H54 (cell line): Measurements from ENCODE around the gene MACROD2.

Source experiments
- DNase-seq: peaks from one replicate; pipeline ENCODE4 v3.0.0; 2011; ENCODE audit warnings: low spot score, mixed read lengths; ENCODE audit not compliant: insufficient read length
- FAIRE-seq: peaks from 3 replicates; lab custom pipeline; 2011; peaks lifted over from hg19 to GRCh38; lab: Jason Lieb, UNC
- POLR2A ChIP-seq: IDR thresholded peaks from 2 replicates; pipeline ENCODE4 v1.6.1; 2011; ENCODE audit warnings: low read depth, mild to moderate bottlenecking, low read length

MACROD2 gene

GRCh38 chr20:14785065-14785743 is 789.9 kb downstream of the MACROD2 start:
- FAIRE-seq (no peak), DNase-seq (no peak)

GRCh38 chr20:14790190-14790589 is 794.9 kb downstream of the MACROD2 start:
- no peak for DNase-seq
- FAIRE-seq, result no peak
- TF ChIP-seq POLR2A, result no peak

More at GRCh38 chr20:14785065-14785743, 789.9 kb downstream of the MACROD2 start:
- TF ChIP-seq POLR2A, result no peak

- DNase-seq, result no peak
- no peak for FAIRE-seq
- TF ChIP-seq POLR2A, result no peak
Observed at GRCh38 chr20:14790771-14791620, 795.7 kb downstream of the MACROD2 start.

- FAIRE-seq (no peak), DNase-seq (no peak)
- TF ChIP-seq POLR2A, result no peak
Observed at GRCh38 chr20:14792915-14793314, 797.6 kb downstream of the MACROD2 start.

GRCh38 chr20:14799545-14800216 is 804.4 kb downstream of the MACROD2 start:
- FAIRE-seq (no peak), DNase-seq (no peak)
- TF ChIP-seq POLR2A, result no peak

- TF ChIP-seq POLR2A, result no peak
- FAIRE-seq (no peak), DNase-seq (no peak)
Observed at GRCh38 chr20:14800707-14801425, 805.5 kb downstream of the MACROD2 start.

- TF ChIP-seq POLR2A, result no peak
- FAIRE-seq, result no peak
- no peak for DNase-seq
Observed at GRCh38 chr20:14801591-14802325, 806.4 kb downstream of the MACROD2 start.

GRCh38 chr20:14807224-14807623 is 811.9 kb downstream of the MACROD2 start:
- DNase-seq (no peak), FAIRE-seq (no peak)
- TF ChIP-seq POLR2A, result no peak

- no peak for TF ChIP-seq POLR2A
- DNase-seq (no peak), FAIRE-seq (no peak)
Observed at GRCh38 chr20:14815340-14815739, 820.0 kb downstream of the MACROD2 start.

GRCh38 chr20:14816471-14816870 is 821.2 kb downstream of the MACROD2 start:
- no peak for TF ChIP-seq POLR2A
- no peak for FAIRE-seq
- DNase-seq, result no peak

- DNase-seq (no peak), FAIRE-seq (no peak)
- no peak for TF ChIP-seq POLR2A
Observed at GRCh38 chr20:14817101-14817500, 821.8 kb downstream of the MACROD2 start.

- DNase-seq (no peak), FAIRE-seq (no peak)
- no peak for TF ChIP-seq POLR2A
Observed at GRCh38 chr20:14820771-14821170, 825.5 kb downstream of the MACROD2 start.

- DNase-seq (no peak), FAIRE-seq (no peak)
- TF ChIP-seq POLR2A, result no peak
Observed at GRCh38 chr20:14821251-14821650, 825.9 kb downstream of the MACROD2 start.
